Vagina (tissue), 2 donors: ENCODE data around the gene C6orf141. TPM values are rescaled to one million over a fixed set of nuclear protein-coding genes. Genes with fewer than 3 reads are reported as not detected.

Experiments used
- DNase-seq, 2 donors: peaks; one replicate each; pipeline ENCODE4 v3.0.0-alpha.2; 2017; ENCODE audit errors: extremely low spot score in 2 of 2
- H3K27ac ChIP-seq: fragments of 200-600 bp; sonication (generic); one replicate; pipeline ENCODE4 v1.5.1; 2019
- H3K27me3 ChIP-seq: fragments of 200-600 bp; sonication (generic); one replicate; pipeline ENCODE4 v1.5.1; 2019
- H3K36me3 ChIP-seq, 2 donors: fragments of 200-600 bp; sonication (generic); one replicate each; pipeline ENCODE4 v1.5.1; 2017 to 2019
- H3K4me1 ChIP-seq: fragments of 200-600 bp; sonication (generic); one replicate; pipeline ENCODE4 v1.5.1; 2019
- H3K4me3 ChIP-seq, 2 donors: fragments of 200-600 bp; sonication (generic); 1 replicate in 1 of 2; 2 replicates in 1 of 2; pipeline ENCODE4 v1.5.1; 2016 to 2019
- H3K9me3 ChIP-seq: fragments of 200-600 bp; sonication (generic); one replicate; pipeline ENCODE4 v1.5.1; 2019
- POLR2A ChIP-seq, 2 donors: fragments of 450-650 bp; IDR thresholded peaks; one replicate each; pipeline ENCODE4 v1.6.1; 2017; ENCODE audit warnings: antibody characterized with exemption in 2 of 2, mild to moderate bottlenecking in 2 of 2, moderate library complexity in 2 of 2
- POLR2AphosphoS5 ChIP-seq, 2 donors: sonication (generic); formaldehyde crosslinking; IDR thresholded peaks; one replicate each; pipeline ENCODE4 v1.9.0; 2017; ENCODE audit warnings: antibody characterized with exemption in 2 of 2, mild to moderate bottlenecking in 2 of 2, low read depth in 1 of 2; ENCODE audit not compliant: insufficient read depth in 1 of 2
- intact Hi-C: fragments of 100-400 bp; cut with DNase I; formaldehyde crosslinking; loops from one replicate; pipeline ENCODE4 v1.15.1; 2023
- total RNA-seq: library from RNA; depleted of rRNA; stranded (reverse); fragments of >200 nt; gene quantifications from one replicate; pipeline ENCODE4 v1.2.3, GENCODE V29; 2016
- TF ChIP-seq, protein P1 (sequence below), 3 experiments: fragments of 450-650 bp in 2 of 3; fragments of 200-600 bp in 1 of 3; sonication (generic) in 1 of 3; IDR thresholded peaks; one replicate each; pipeline ENCODE4 v1.5.1; 2017 to 2019; ENCODE audit warnings: antibody characterized with exemption in 3 of 3, mild to moderate bottlenecking in 2 of 3, moderate library complexity in 2 of 3

Gene C6orf141
- total RNA-seq, 1 donor from 2014 or later, result 14.2 TPM

DNA sequence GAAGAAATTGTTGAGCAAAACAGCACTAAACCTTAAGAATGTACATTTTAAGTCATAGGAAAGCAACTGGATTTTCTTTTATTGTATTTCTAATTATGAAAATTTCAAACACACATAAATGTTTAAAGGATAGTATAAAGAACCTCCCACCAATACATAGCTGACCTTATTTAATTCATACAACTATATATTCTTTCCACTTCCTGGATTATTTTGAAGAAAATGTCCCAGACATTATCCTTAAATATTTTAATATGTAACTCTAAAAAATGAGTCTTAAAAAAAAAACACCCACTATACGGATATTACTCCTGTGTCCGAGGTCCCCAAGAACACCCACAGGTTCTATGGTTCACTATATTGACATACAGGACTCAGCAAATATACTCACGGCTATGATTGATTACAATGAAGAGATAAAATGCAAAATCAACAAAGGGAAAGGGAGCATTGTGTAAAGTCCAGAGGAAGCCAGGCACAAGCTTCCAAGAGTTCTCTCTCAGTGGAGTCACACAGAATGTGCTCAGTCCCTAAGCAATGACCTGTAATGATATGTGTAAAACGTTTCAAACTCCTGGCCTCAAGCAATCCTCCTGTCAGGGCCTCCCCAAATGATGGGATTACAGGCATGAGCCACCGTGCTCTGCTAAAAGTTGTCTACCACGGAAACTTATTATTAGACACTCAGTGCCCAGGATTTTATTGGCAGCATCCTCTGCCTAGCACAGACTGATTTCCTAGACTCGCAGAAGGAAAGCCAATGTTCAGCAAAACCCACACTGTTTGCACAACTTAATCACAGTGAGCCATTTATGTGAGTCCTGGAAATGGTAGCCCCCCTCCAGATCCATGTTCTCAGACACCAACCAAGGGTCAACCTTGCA is 27.5 kb upstream of the C6orf141 start:
- Histone ChIP-seq H3K4me3 (no peak overlapping the region), H3K36me3 (no peaks in the 10 kb centered on the region), H3K27ac (no peak overlapping the region), H3K27me3 (no peaks in the 10 kb centered on the region), H3K9me3 (no peaks in the 10 kb centered on the region), H3K4me1 (no peaks in the 10 kb centered on the region)
- TF ChIP-seq POLR2AphosphoS5 (IDR thresholded peaks at IDR 0.05; ENCODE audit: insufficient read depth in 1 of 2, low read depth in 1 of 2), result no peak
- TF ChIP-seq, protein P1, sequence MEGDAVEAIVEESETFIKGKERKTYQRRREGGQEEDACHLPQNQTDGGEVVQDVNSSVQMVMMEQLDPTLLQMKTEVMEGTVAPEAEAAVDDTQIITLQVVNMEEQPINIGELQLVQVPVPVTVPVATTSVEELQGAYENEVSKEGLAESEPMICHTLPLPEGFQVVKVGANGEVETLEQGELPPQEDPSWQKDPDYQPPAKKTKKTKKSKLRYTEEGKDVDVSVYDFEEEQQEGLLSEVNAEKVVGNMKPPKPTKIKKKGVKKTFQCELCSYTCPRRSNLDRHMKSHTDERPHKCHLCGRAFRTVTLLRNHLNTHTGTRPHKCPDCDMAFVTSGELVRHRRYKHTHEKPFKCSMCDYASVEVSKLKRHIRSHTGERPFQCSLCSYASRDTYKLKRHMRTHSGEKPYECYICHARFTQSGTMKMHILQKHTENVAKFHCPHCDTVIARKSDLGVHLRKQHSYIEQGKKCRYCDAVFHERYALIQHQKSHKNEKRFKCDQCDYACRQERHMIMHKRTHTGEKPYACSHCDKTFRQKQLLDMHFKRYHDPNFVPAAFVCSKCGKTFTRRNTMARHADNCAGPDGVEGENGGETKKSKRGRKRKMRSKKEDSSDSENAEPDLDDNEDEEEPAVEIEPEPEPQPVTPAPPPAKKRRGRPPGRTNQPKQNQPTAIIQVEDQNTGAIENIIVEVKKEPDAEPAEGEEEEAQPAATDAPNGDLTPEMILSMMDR (IDR thresholded peaks at IDR 0.05), result no peak
- no peak for TF ChIP-seq POLR2A (IDR thresholded peaks at IDR 0.05)
- DNase-seq, result no peak
- intact Hi-C loops, result no loop called here

DNA sequence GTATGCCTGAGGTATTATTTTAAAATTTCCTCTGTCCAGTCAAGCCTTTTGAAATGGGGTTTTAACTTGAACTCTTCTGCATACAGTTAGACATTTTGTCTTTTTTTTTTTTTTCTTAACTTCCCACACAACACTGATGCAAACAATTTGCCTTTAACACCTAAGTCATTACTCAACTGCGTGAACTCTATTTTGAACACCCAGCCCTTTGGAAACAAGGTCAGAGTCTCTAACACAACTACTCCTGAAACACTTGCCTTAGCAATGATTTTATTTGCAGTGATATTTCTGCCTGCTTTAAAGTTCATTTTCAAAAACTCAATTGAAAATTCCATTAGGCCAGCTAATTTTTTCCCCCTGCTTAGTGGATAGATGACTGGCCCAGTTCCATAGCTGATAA is 26.6 kb upstream of the C6orf141 start:
- Histone ChIP-seq H3K4me1 (no peaks in the 10 kb centered on the region), H3K9me3 (no peaks in the 10 kb centered on the region), H3K27me3 (no peaks in the 10 kb centered on the region), H3K27ac (no peak overlapping the region), H3K4me3 (no peak overlapping the region), H3K36me3 (no peaks in the 10 kb centered on the region)
- DNase-seq, result no peak
- TF ChIP-seq, protein P1 (IDR thresholded peaks at IDR 0.05), result no peak
- no peak for TF ChIP-seq POLR2AphosphoS5 (IDR thresholded peaks at IDR 0.05; ENCODE audit: insufficient read depth in 1 of 2, low read depth in 1 of 2)
- no peak for TF ChIP-seq POLR2A (IDR thresholded peaks at IDR 0.05)
- intact Hi-C loops, result no loop called here

DNA sequence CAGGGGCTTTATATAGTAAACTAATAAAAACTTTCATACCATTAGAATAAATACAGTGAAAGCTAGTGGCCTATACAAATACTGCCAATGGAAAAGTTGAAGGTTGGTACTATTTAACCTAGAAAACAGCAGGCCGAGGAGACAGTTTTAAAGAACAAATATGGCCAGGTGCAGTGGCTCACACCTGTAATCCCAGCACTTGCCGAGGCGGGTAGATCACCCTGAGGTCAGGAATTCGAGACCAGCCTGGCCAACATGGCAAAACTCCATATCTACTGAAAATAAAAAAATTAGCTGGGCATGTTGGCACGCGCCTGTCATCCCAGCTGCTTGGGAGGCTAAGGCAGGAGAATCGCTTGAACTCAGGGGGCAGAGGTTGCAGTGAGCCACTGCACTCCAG is 25.9 kb upstream of the C6orf141 start:
- H3K36me3 ChIP-seq, result no peaks in the 10 kb centered on the region
- DNase-seq, result no peak
- intact Hi-C loops, result no loop called here
- no peak for TF ChIP-seq POLR2A (IDR thresholded peaks at IDR 0.05)
- TF ChIP-seq POLR2AphosphoS5 (IDR thresholded peaks at IDR 0.05; ENCODE audit: insufficient read depth in 1 of 2, low read depth in 1 of 2), result no peak
- TF ChIP-seq, protein P1 (IDR thresholded peaks at IDR 0.05), result no peak
- H3K27me3 ChIP-seq, result no peaks in the 10 kb centered on the region
- H3K27ac ChIP-seq, result no peak overlapping the region
- no peak overlapping the region for H3K4me3 ChIP-seq
- no peaks in the 10 kb centered on the region for H3K9me3 ChIP-seq
- H3K4me1 ChIP-seq, result no peaks in the 10 kb centered on the region

DNA sequence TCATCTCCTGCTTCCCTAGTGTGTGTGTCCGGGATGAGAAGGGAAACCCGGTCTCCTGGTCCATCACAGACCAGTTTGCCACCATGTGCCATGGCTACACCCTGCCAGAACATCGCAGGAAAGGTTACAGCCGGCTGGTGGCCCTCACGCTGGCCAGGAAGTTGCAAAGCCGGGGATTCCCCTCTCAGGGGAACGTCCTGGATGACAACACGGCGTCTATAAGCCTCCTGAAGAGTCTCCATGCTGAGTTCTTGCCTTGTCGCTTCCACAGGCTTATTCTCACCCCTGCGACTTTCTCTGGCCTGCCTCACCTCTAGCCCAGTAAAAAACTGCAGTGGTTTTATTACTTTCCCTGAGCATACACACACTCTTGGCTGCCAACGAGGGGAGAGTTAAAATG is 23.9 kb upstream of the C6orf141 start:
- TF ChIP-seq POLR2A (IDR thresholded peaks at IDR 0.05) (no peak), POLR2AphosphoS5 (IDR thresholded peaks at IDR 0.05; ENCODE audit: insufficient read depth in 1 of 2, low read depth in 1 of 2) (no peak)
- TF ChIP-seq, protein P1 (IDR thresholded peaks at IDR 0.05), result no peak
- no peak overlapping the region for H3K27ac ChIP-seq
- intact Hi-C loops, result no loop called here

DNA sequence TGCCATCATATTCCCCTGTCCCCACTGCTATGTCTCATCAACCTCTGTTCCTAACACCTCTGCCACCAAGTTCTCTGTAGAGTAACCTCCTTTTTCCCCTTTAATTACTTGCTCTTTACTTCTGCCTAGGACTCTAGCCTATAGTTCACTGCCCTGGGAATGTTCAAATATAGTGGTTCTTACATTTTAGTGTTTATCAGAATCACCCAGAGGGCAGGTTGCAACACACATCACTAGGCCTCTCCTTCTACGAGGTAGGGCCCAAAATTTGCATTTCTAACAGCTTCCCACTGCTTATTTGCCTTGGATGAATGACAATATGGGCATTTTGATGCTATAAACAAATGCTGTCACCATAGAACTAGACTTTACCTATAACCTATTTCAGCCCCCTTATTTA is 23.1 kb upstream of the C6orf141 start:
- Histone ChIP-seq H3K27ac (no peak overlapping the region), H3K4me1 (no peaks in the 10 kb centered on the region), H3K27me3 (no peaks in the 10 kb centered on the region), H3K36me3 (no peaks in the 10 kb centered on the region), H3K9me3 (no peaks in the 10 kb centered on the region), H3K4me3 (no peak overlapping the region)
- no peak for DNase-seq
- intact Hi-C loops, result no loop called here
- TF ChIP-seq POLR2A (IDR thresholded peaks at IDR 0.05), result no peak
- no peak for TF ChIP-seq POLR2AphosphoS5 (IDR thresholded peaks at IDR 0.05; ENCODE audit: insufficient read depth in 1 of 2, low read depth in 1 of 2)
- TF ChIP-seq, protein P1 (IDR thresholded peaks at IDR 0.05), result no peak

More for the DNA sequence above, 23.9 kb upstream of the C6orf141 start:
- no peaks in the 10 kb centered on the region for H3K4me1 ChIP-seq
- H3K36me3 ChIP-seq, result no peaks in the 10 kb centered on the region
- no peak overlapping the region for H3K4me3 ChIP-seq
- no peak for DNase-seq
- no peaks in the 10 kb centered on the region for H3K9me3 ChIP-seq
- H3K27me3 ChIP-seq, result no peaks in the 10 kb centered on the region
